ENCODE data around the gene MYT1. TPM values are rescaled to one million over a fixed set of nuclear protein-coding genes. Genes with fewer than 3 reads are reported as not detected.

Gene MYT1
- total and polyA plus RNA-seq, 9 of the 15 experiments (the other 6 are each of a cell fraction or from before 2014, with no cell fraction given) = 0.02 to 0.12 (median 0.06) TPM; not detected in 4

GRCh38 chr20:64244281-64244805 is 80.1 kb downstream of the MYT1 start:
- Histone ChIP-seq H3K27me3 (ENCODE audit: control insufficient read depth in 2 of 2, insufficient read depth in 2 of 2, low read length in 2 of 2) (peaks cover 33 to 79% of the 10 kb centered on the region in 2 experiments; a peak in 4 of 5 replicates), H3K36me3 (ENCODE audit: control insufficient read depth, insufficient read depth, low read length) (no peaks in the 10 kb centered on the region), H3K4me3 (no peak overlapping the region), H4K20me1 (replicated peaks; ENCODE audit: control insufficient read depth, insufficient read depth, low read length) (no peaks in the 10 kb centered on the region; the same call in 1 of the 2 replicates), H2AFZ (ENCODE audit: low read depth, low read length) (no peak overlapping the region), H3K9me3 (replicated peaks; ENCODE audit: control insufficient read depth, insufficient read depth, low read depth, low read length) (no peaks in the 10 kb centered on the region), H3K4me1 (replicated peaks in 1 of 2; ENCODE audit: control insufficient read depth in 2 of 2, insufficient read depth in 2 of 2, low read length in 2 of 2) (peaks cover 0 to 13% of the 10 kb centered on the region in 2 experiments; a peak in 2 of 5 replicates), H3K4me2 (ENCODE audit: insufficient read depth, low read length) (no peak overlapping the region), H3K9me1 (ENCODE audit: control insufficient read depth, insufficient read depth, low read length) (no peaks in the 10 kb centered on the region), H3K9ac (ENCODE audit: insufficient read depth in 1 of 2, low read depth in 2 of 2, low read length in 2 of 2) (no peak overlapping the region), H3K27ac (ENCODE audit: extremely low read depth, low read depth, low read length) (no peak overlapping the region), H3K79me2 (ENCODE audit: control insufficient read depth, insufficient read depth, low read length) (no peaks in the 10 kb centered on the region)
- WGBS (ENCODE audit: insufficient coverage, low coverage, missing lambda C conversion rate) = 0% methylated on average over 2 of the region's 2 CpGs
- BruUV-seq (replicated peaks) = no TSS peak
- no peak for ATAC-seq
- TF ChIP-seq CBX2 (IDR thresholded peaks at IDR 0.05; ENCODE audit: insufficient read depth, low read length, poor library complexity, severe bottlenecking) (no peak), ZFX (CRISPR knock-in tag; IDR thresholded peaks at IDR 0.05) (no peak), POLR2A (conservative IDR thresholded peaks at IDR 0.05) (no peak)
- intact Hi-C loops (cut with micrococcal nuclease) = no loop called here
- ChIA-PET POLR2A (interaction anchor here (3.8 kb wide), 1 partner anchor 11 kb away, joined by 20 read pairs; the partner anchor contains the start of gene PCMTD2), CTCF (ENCODE audit: low intra/inter-chr PET ratio) (interaction anchor here (0.5 kb wide), 1 partner anchor 96 kb away, joined by 3 read pairs; no protein-coding TSS in a partner anchor)
- no peak for FAIRE-seq
- no peak for DNase-seq (ENCODE audit: extremely low read depth in 1 of 4, low spot score in 3 of 4)
- in situ Hi-C loops (cut with MboI) = no loop called here

- Histone ChIP-seq H4K20me1 (replicated peaks; ENCODE audit: control insufficient read depth, insufficient read depth, low read length) (no peaks in the 10 kb centered on the region; the same call in 1 of the 2 replicates), H3K9ac (ENCODE audit: insufficient read depth in 1 of 2, low read depth in 2 of 2, low read length in 2 of 2) (no peak overlapping the region), H3K4me3 (no peak overlapping the region), H3K4me1 (replicated peaks in 1 of 2; ENCODE audit: control insufficient read depth in 2 of 2, insufficient read depth in 2 of 2, low read length in 2 of 2) (peaks cover 0 to 9% of the 10 kb centered on the region in 2 experiments; a peak in 2 of 5 replicates), H3K9me1 (ENCODE audit: control insufficient read depth, insufficient read depth, low read length) (no peaks in the 10 kb centered on the region), H3K27me3 (ENCODE audit: control insufficient read depth in 2 of 2, insufficient read depth in 2 of 2, low read length in 2 of 2) (peaks cover 34 to 72% of the 10 kb centered on the region in 2 experiments; a peak in 4 of 5 replicates), H2AFZ (ENCODE audit: low read depth, low read length) (no peak overlapping the region), H3K27ac (ENCODE audit: extremely low read depth, low read depth, low read length) (no peak overlapping the region), H3K79me2 (ENCODE audit: control insufficient read depth, insufficient read depth, low read length) (no peaks in the 10 kb centered on the region), H3K36me3 (ENCODE audit: control insufficient read depth, insufficient read depth, low read length) (no peaks in the 10 kb centered on the region), H3K9me3 (replicated peaks; ENCODE audit: control insufficient read depth, insufficient read depth, low read depth, low read length) (no peaks in the 10 kb centered on the region), H3K4me2 (ENCODE audit: insufficient read depth, low read length) (no peak overlapping the region)
- POLR2A ChIA-PET = interaction anchor here (0.6 to 3.8 kb wide), 2 partner anchors 10 to 21 kb away, joined by 3 to 20 read pairs; partner anchors contain the start of gene PCMTD2
- 0% methylated on average over 8 of the region's 8 CpGs for WGBS (ENCODE audit: insufficient coverage, low coverage, missing lambda C conversion rate)
- BruUV-seq (replicated peaks) = no TSS peak
- no peak for FAIRE-seq
- intact Hi-C loops (cut with micrococcal nuclease) = no loop called here
- CTCF ChIA-PET (ENCODE audit: low intra/inter-chr PET ratio) = interaction anchor here (0.5 kb wide), 1 partner anchor 97 kb away, joined by 3 read pairs; no protein-coding TSS in a partner anchor
- in situ Hi-C loops (cut with MboI) = no loop called here
- ATAC-seq = no peak
- DNase-seq (ENCODE audit: extremely low read depth in 1 of 4, low spot score in 3 of 4) = no peak
- TF ChIP-seq BRD4 (IDR thresholded peaks at IDR 0.05) = no peak
- TF ChIP-seq ZBTB5 (IDR thresholded peaks at IDR 0.05) = no peak
- TF ChIP-seq MLX (CRISPR knock-in tag; conservative IDR thresholded peaks at IDR 0.05) = no peak
- TF ChIP-seq WHSC1 (IDR thresholded peaks at IDR 0.05; ENCODE audit: low read length) = no peak
- TF ChIP-seq ZNF644 (tag; IDR thresholded peaks at IDR 0.05; ENCODE audit: low read depth) = no peak
- no peak for TF ChIP-seq ETV5 (CRISPR knock-in tag; IDR thresholded peaks at IDR 0.05; ENCODE audit: low read depth)
- no peak for TF ChIP-seq TCF15 (CRISPR knock-in tag; IDR thresholded peaks at IDR 0.05)
- no peak for TF ChIP-seq E2F3 (CRISPR knock-in tag; IDR thresholded peaks at IDR 0.05)
- no peak for TF ChIP-seq IFI16 (CRISPR knock-in tag; IDR thresholded peaks at IDR 0.05)
Measured at GRCh38 chr20:64244870-64245603, 80.8 kb downstream of the MYT1 start.
